SK-N-SH (cell line): Measurements from ENCODE around the gene METTL24. TPM values are rescaled to one million over a fixed set of nuclear protein-coding genes. Genes with fewer than 3 reads are reported as not detected.

Experiments
- CTCF ChIA-PET: fragments of 300-600, 350-600 bp; formaldehyde crosslinking; extraction: SDS; loops from one replicate; lab custom pipeline; 2021; lab: Yijun Ruan, JAX
- POLR2A ChIA-PET: fragments of 350-600 bp; sonication (Branson Sonifier 250); formaldehyde crosslinking; extraction: SDS; loops from one replicate; lab custom pipeline; 2020; ENCODE audit warnings: antibody characterized with exemption, inconsistent platforms; lab: Yijun Ruan, JAX
- DNase-seq: peaks from one replicate; pipeline ENCODE4 v3.0.0; 2012
- H2AFZ ChIP-seq: fragments of 200-600 bp; sonication (generic); 2 replicates; pipeline ENCODE4 v1.8.1; 2016; ENCODE audit warnings: antibody characterized with exemption, mild to moderate bottlenecking, low read depth
- H3F3A ChIP-seq: fragments of 200-600 bp; sonication (generic); replicated peaks from 2 replicates; pipeline ENCODE3; 2016; ENCODE audit warnings: antibody characterized with exemption, mild to moderate bottlenecking; ENCODE audit not compliant: insufficient read depth
- H3K27ac ChIP-seq, 2 experiments: fragments of 200-500 bp in 1 of 2; fragments of 200-600 bp in 1 of 2; sonication (Bioruptor generic) in 1 of 2; sonication (generic), shearing (Covaris generic) in 1 of 2; 2 replicates each; pipeline versions ENCODE4 v1.5.1 to v1.6.1; 2014 to 2016; ENCODE audit warnings: low read depth in 2 of 2, inconsistent platforms in 1 of 2, low read length in 1 of 2, mild to moderate bottlenecking in 1 of 2, mixed read lengths in 1 of 2
- H3K27me3 ChIP-seq: fragments of 200-600 bp; sonication (generic), shearing (Covaris generic); 2 replicates; pipeline ENCODE4 v1.6.1; 2016; ENCODE audit warnings: mixed run types; ENCODE audit not compliant: insufficient read depth
- H3K36me3 ChIP-seq, 2 experiments: fragments of 200-500 bp in 1 of 2; fragments of 200-600 bp in 1 of 2; sonication (Bioruptor generic) in 1 of 2; sonication (generic) in 1 of 2; replicated peaks in 1 of 2; 2 replicates each; pipeline versions ENCODE3 to v1.5.1; 2014 to 2016; ENCODE audit warnings: low read length in 1 of 2, mild to moderate bottlenecking in 1 of 2; ENCODE audit not compliant: insufficient read depth in 2 of 2, control insufficient read depth in 1 of 2
- H3K4me1 ChIP-seq, 2 experiments: fragments of 200-500 bp in 1 of 2; fragments of 200-600 bp in 1 of 2; sonication (Bioruptor generic) in 1 of 2; sonication (generic), shearing (Covaris generic) in 1 of 2; 2 replicates each; pipeline versions ENCODE4 v1.5.1 to v1.6.1; 2014 to 2016; ENCODE audit warnings: low read depth in 1 of 2, low read length in 1 of 2, mixed run types in 1 of 2; ENCODE audit not compliant: insufficient read depth in 2 of 2, control insufficient read depth in 1 of 2
- H3K4me2 ChIP-seq: fragments of 200-600 bp; sonication (generic), shearing (Covaris generic); 2 replicates; pipeline ENCODE4 v1.6.1; 2017; ENCODE audit warnings: mixed run types
- H3K4me3 ChIP-seq, 2 experiments: fragments of 200-500 bp in 1 of 2; fragments of 200-600 bp in 1 of 2; sonication (Bioruptor generic) in 1 of 2; sonication (generic), shearing (Covaris generic) in 1 of 2; 2 replicates each; pipeline versions ENCODE4 v1.5.1 to v1.8.1; 2014 to 2016; ENCODE audit warnings: low read depth in 2 of 2, inconsistent platforms in 1 of 2, low read length in 1 of 2, mild to moderate bottlenecking in 1 of 2, mixed read lengths in 1 of 2, moderate library complexity in 1 of 2
- H3K79me2 ChIP-seq: fragments of 200-600 bp; sonication (generic); 2 replicates; pipeline ENCODE4 v1.8.1; 2017; ENCODE audit warnings: mild to moderate bottlenecking; ENCODE audit not compliant: insufficient read depth
- H3K9ac ChIP-seq: fragments of 200-600 bp; sonication (generic); 2 replicates; pipeline ENCODE4 v1.6.1; 2017; ENCODE audit warnings: mixed run types
- H3K9me2 ChIP-seq: fragments of 200-600 bp; sonication (generic); 2 replicates; pipeline ENCODE4 v1.6.1; 2017; ENCODE audit warnings: mixed run types
- H3K9me3 ChIP-seq: fragments of 200-600 bp; sonication (generic); 2 replicates; pipeline ENCODE4 v1.6.1; 2017; ENCODE audit warnings: mixed run types, mild to moderate bottlenecking, moderate library complexity
- H4K20me1 ChIP-seq: fragments of 200-600 bp; sonication (generic); 2 replicates; pipeline ENCODE4 v1.6.1; 2017; ENCODE audit warnings: mild to moderate bottlenecking, mixed run types; ENCODE audit not compliant: insufficient read depth
- CHD2 ChIP-seq: fragments of 150-350 bp; IDR thresholded peaks from 2 replicates; pipeline ENCODE4 v1.6.1; 2018; ENCODE audit warnings: low read length; ENCODE audit not compliant: partially characterized antibody
- EP300 ChIP-seq, 2 experiments: IDR thresholded peaks; 2 replicates each; pipeline versions ENCODE4 v1.4.0 to v1.6.1; 2012; ENCODE audit warnings: borderline replicate concordance in 1 of 2, low read depth in 1 of 2, low read length in 1 of 2
- FOXJ3 ChIP-seq: sonication (generic); formaldehyde crosslinking; IDR thresholded peaks from 2 replicates; pipeline ENCODE4 v1.5.1; 2020; ENCODE audit warnings: mild to moderate bottlenecking, missing genetic modification reagents
- JUND ChIP-seq: IDR thresholded peaks from 2 replicates; pipeline ENCODE4 v1.4.0; 2012
- MEF2A ChIP-seq: IDR thresholded peaks from 2 replicates; pipeline ENCODE4 v1.4.0; 2012; ENCODE audit warnings: low read depth, borderline replicate concordance
- MXI1 ChIP-seq: IDR thresholded peaks from 2 replicates; pipeline ENCODE4 v1.6.1; 2012; ENCODE audit warnings: mild to moderate bottlenecking, low read depth, low read length, improper control_type of control experiment
- RCOR1 ChIP-seq: fragments of 150-350 bp; IDR thresholded peaks from 2 replicates; pipeline ENCODE4 v1.6.1; 2017; ENCODE audit warnings: antibody characterized with exemption, low read length
- REST ChIP-seq: IDR thresholded peaks from 2 replicates; pipeline ENCODE4 v1.6.1; 2012; ENCODE audit warnings: mild to moderate bottlenecking, low read depth, low read length, moderate library complexity
- RFX5 ChIP-seq: IDR thresholded peaks from 2 replicates; pipeline ENCODE4 v1.6.1; 2012; ENCODE audit warnings: mild to moderate bottlenecking, improper control_type of control experiment, low read length
- SIN3A ChIP-seq: IDR thresholded peaks from 2 replicates; pipeline ENCODE4 v1.6.1; 2012; ENCODE audit warnings: low read depth, mild to moderate bottlenecking, low read length, moderate library complexity, borderline replicate concordance
- ZBTB33 ChIP-seq: IDR thresholded peaks from 2 replicates; pipeline ENCODE4 v1.4.0; 2012; ENCODE audit warnings: low read depth, borderline replicate concordance
- WGBS: methylation state at CpG from one replicate; pipeline ENCODE4 v1.1.6; 2017; ENCODE audit warnings: low lambda C conversion rate; 5-methylcytosine and 5-hydroxymethylcytosine counted together
- polyA plus RNA-seq, 3 experiments: library from polyadenylated mRNA; depleted of rRNA; stranded (reverse); fragments of >200 nt; gene quantifications; 2 replicates each; pipeline ENCODE4 v1.2.3, GENCODE V29; 2012

The METTL24 gene
- polyA plus RNA-seq, 1 of the 3 experiments (the other 2 are of a cell fraction): not detected

- Histone ChIP-seq H3K4me1 (peaks cover 3 to 11% of the 10 kb centered on the region in 2 experiments; a peak in 2 of 4 replicates), H3K9me3 (no peaks in the 10 kb centered on the region), H4K20me1 (no peaks in the 10 kb centered on the region), H3F3A (no peaks in the 10 kb centered on the region), H3K4me3 (no peak overlapping the region), H3K9me2 (no peaks in the 10 kb centered on the region), H3K36me3 (no peaks in the 10 kb centered on the region), H3K27me3 (0 out of 2 replicates have a peak, but pooled peaks cover 7% of the 10 kb centered on the region)
- WGBS: 71% methylated on average over 2 of the region's 2 CpGs
- POLR2A ChIA-PET: no interaction called here
- no peak for DNase-seq
- TF ChIP-seq REST (no peak), SIN3A (no peak), JUND (no peak)
- TF ChIP-seq, all 33 proteins: peak for 0
- Histone ChIP-seq H3K79me2 (no peaks in the 10 kb centered on the region), H2AFZ (no peak overlapping the region), H3K27ac (no peak overlapping the region), H3K4me2 (no peak overlapping the region), H3K9ac (no peak overlapping the region)
- CTCF ChIA-PET: interaction anchor here (1.1 to 2.2 kb wide), 2 partner anchors 14 to 35 kb away, joined by 3 to 11 read pairs; no protein-coding TSS in a partner anchor
These were observed 2.4 kb downstream of the METTL24 start for GRCh38 chr6:110355727-110356126.

GRCh38 chr6:110355022-110355421, 3.1 kb downstream of the METTL24 start:
- no peak for DNase-seq
- Histone ChIP-seq H3K79me2 (no peaks in the 10 kb centered on the region), H3K4me1 (peaks cover 3 to 11% of the 10 kb centered on the region in 2 experiments; a peak in 2 of 4 replicates), H3K4me2 (no peak overlapping the region), H3K36me3 (no peaks in the 10 kb centered on the region), H3K9me2 (no peaks in the 10 kb centered on the region), H3K27me3 (0 out of 2 replicates have a peak, but pooled peaks cover under 1% of the 10 kb centered on the region), H2AFZ (no peak overlapping the region), H3K4me3 (no peak overlapping the region), H4K20me1 (no peaks in the 10 kb centered on the region), H3F3A (no peaks in the 10 kb centered on the region), H3K27ac (no peak overlapping the region), H3K9me3 (no peaks in the 10 kb centered on the region), H3K9ac (no peak overlapping the region)
- no peak for TF ChIP-seq RCOR1
- TF ChIP-seq RFX5: no peak
- no peak for TF ChIP-seq MEF2A
- TF ChIP-seq FOXJ3 (CRISPR knock-in tag): no peak
- no peak for TF ChIP-seq CHD2
- TF ChIP-seq EP300 (IDR thresholded peaks at IDR 0.05; ENCODE audit: borderline replicate concordance in 1 of 2, low read depth in 1 of 2, low read length in 1 of 2): no peak
- no peak for TF ChIP-seq MXI1
- TF ChIP-seq ZBTB33: no peak
- POLR2A ChIA-PET: no interaction called here
- WGBS: 81% methylated on average over 2 of the region's 2 CpGs
- CTCF ChIA-PET: interaction anchor here (1.2 to 2.2 kb wide), 3 partner anchors 13 to 316 kb away, joined by 3 to 11 read pairs (median 3); no protein-coding TSS in a partner anchor
